Loucy (cell line): ENCODE data around the gene CAV3.

Experiments used
- H2AFZ ChIP-seq: fragments of 200-600 bp; sonication (generic); 2 replicates; pipeline ENCODE4 v1.6.0; 2016; ENCODE audit warnings: antibody characterized with exemption, mild to moderate bottlenecking, low read length, moderate library complexity
- H3F3A ChIP-seq: fragments of 200-600 bp; 2 replicates; pipeline ENCODE4 v1.6.0; 2016; ENCODE audit warnings: antibody characterized with exemption, low read depth, mild to moderate bottlenecking
- H3K27me3 ChIP-seq: fragments of 200-600 bp; sonication (generic); 2 replicates; pipeline ENCODE4 v1.6.1; 2014; ENCODE audit warnings: low read length, mild to moderate bottlenecking; ENCODE audit not compliant: insufficient read depth, poor library complexity, severe bottlenecking
- H3K36me3 ChIP-seq: fragments of 200-600 bp; sonication (generic); 2 replicates; pipeline ENCODE4 v1.6.1; 2016; ENCODE audit warnings: low read length; ENCODE audit not compliant: insufficient read depth
- H3K4me1 ChIP-seq: fragments of 200-600 bp; sonication (generic); 2 replicates; pipeline ENCODE4 v1.5.1; 2014; ENCODE audit warnings: low read length, mild to moderate bottlenecking; ENCODE audit not compliant: insufficient read depth, poor library complexity, severe bottlenecking
- H3K4me2 ChIP-seq: fragments of 200-600 bp; sonication (generic); 2 replicates; pipeline ENCODE4 v1.6.0; 2014; ENCODE audit warnings: antibody characterized with exemption, low read length, low read depth, mild to moderate bottlenecking; ENCODE audit not compliant: poor library complexity, severe bottlenecking
- H3K4me3 ChIP-seq: fragments of 200-600 bp; sonication (generic); 2 replicates; pipeline ENCODE4 v1.5.1; 2014; ENCODE audit warnings: low read length, mild to moderate bottlenecking, mixed read lengths; ENCODE audit not compliant: poor library complexity, severe bottlenecking
- H3K79me2 ChIP-seq: fragments of 200-600 bp; sonication (generic); 2 replicates; pipeline ENCODE4 v1.6.1; 2014; ENCODE audit warnings: low read length; ENCODE audit not compliant: insufficient read depth
- H3K9ac ChIP-seq: fragments of 200-600 bp; sonication (generic); 2 replicates; pipeline ENCODE4 v1.6.0; 2014; ENCODE audit warnings: mild to moderate bottlenecking, low read depth, low read length, moderate library complexity; ENCODE audit not compliant: poor library complexity, severe bottlenecking
- H3K9me2 ChIP-seq: fragments of 200-600 bp; sonication (generic); replicated peaks from 2 replicates; pipeline ENCODE4 v1.6.1; 2016; ENCODE audit warnings: low read depth, low read length, mixed read lengths
- H3K9me3 ChIP-seq: fragments of 200-600 bp; sonication (generic); 2 replicates; pipeline ENCODE4 v1.6.1; 2014; ENCODE audit warnings: mild to moderate bottlenecking, antibody characterized with exemption, low read length, low read depth; ENCODE audit not compliant: insufficient read depth
- H4K20me1 ChIP-seq: fragments of 200-600 bp; sonication (generic); 2 replicates; pipeline ENCODE4 v1.6.0; 2014; ENCODE audit warnings: antibody characterized with exemption, low read length, mild to moderate bottlenecking; ENCODE audit not compliant: insufficient read depth, poor library complexity, severe bottlenecking
- EZH2phosphoT487 ChIP-seq: fragments of 200-600 bp; IDR thresholded peaks from 2 replicates; pipeline ENCODE4 v1.6.1; 2018; ENCODE audit warnings: antibody characterized with exemption, mild to moderate bottlenecking, moderate library complexity, borderline replicate concordance
- TF ChIP-seq, protein P1 (sequence below): fragments of 200-600 bp; sonication (generic); conservative IDR thresholded peaks from 2 replicates; pipeline ENCODE4 v1.5.1; 2014; ENCODE audit warnings: mild to moderate bottlenecking, antibody characterized with exemption, low read length

The CAV3 gene

GRCh38 chr3:8738639-8739038 lies 5.0 kb downstream of the CAV3 start:
- no peaks in the 10 kb centered on the region for H3K27me3 ChIP-seq
- TF ChIP-seq, protein P1, sequence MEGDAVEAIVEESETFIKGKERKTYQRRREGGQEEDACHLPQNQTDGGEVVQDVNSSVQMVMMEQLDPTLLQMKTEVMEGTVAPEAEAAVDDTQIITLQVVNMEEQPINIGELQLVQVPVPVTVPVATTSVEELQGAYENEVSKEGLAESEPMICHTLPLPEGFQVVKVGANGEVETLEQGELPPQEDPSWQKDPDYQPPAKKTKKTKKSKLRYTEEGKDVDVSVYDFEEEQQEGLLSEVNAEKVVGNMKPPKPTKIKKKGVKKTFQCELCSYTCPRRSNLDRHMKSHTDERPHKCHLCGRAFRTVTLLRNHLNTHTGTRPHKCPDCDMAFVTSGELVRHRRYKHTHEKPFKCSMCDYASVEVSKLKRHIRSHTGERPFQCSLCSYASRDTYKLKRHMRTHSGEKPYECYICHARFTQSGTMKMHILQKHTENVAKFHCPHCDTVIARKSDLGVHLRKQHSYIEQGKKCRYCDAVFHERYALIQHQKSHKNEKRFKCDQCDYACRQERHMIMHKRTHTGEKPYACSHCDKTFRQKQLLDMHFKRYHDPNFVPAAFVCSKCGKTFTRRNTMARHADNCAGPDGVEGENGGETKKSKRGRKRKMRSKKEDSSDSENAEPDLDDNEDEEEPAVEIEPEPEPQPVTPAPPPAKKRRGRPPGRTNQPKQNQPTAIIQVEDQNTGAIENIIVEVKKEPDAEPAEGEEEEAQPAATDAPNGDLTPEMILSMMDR, result no peak
- no peak for TF ChIP-seq EZH2phosphoT487
- H4K20me1 ChIP-seq, result no peaks in the 10 kb centered on the region
- H3K4me1 ChIP-seq, result no peaks in the 10 kb centered on the region
- no peak overlapping the region for H2AFZ ChIP-seq
- no peaks in the 10 kb centered on the region for H3K79me2 ChIP-seq
- no peaks in the 10 kb centered on the region for H3K9me2 ChIP-seq
- H3K4me2 ChIP-seq, result no peak overlapping the region
- no peak overlapping the region for H3K9ac ChIP-seq
- H3K36me3 ChIP-seq, result no peaks in the 10 kb centered on the region
- no peaks in the 10 kb centered on the region for H3F3A ChIP-seq
- H3K9me3 ChIP-seq, result no peaks in the 10 kb centered on the region
- H3K4me3 ChIP-seq, result no peak overlapping the region

DNA sequence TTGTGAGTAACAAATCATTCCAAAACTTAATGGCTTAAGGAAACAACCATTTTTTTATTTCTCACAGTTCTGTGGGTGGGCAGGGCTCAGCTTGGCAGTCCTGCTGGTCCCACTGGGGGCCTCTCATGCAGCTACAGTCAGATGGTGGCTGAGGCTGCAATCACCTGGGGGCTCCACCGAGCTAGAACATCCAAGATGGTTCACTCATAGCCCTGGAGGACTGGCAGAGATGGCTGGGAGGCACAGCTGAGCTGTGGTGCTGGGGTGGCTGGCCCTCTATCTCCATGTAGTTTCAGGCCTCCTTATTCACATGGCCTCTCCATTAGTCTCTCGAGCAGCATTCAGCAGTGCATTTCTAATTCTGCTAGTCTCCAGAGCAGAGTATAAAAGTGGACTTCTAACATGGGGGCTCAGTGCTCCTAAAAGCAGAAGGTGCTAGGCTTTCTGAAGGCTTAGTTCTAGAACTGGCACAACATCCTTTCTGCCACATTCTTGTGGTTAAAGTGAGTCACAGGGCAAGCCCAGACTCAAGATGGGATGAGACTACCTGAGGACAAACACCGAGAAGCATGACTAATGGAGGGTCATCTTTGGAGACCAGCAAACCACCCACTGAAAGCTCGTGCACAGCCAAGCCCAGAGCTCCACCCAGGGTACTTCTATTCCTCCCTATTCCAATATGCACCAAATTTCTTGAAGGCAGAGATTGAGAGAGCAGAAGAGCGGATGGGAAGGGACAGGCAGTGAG lies 6.3 kb downstream of the CAV3 start:
- Histone ChIP-seq H3K27me3 (no peaks in the 10 kb centered on the region), H3K4me2 (no peak overlapping the region), H3K9me2 (no peaks in the 10 kb centered on the region), H3K36me3 (no peaks in the 10 kb centered on the region), H3F3A (no peaks in the 10 kb centered on the region), H3K9ac (no peak overlapping the region), H3K4me1 (no peaks in the 10 kb centered on the region), H3K9me3 (no peaks in the 10 kb centered on the region), H3K4me3 (no peak overlapping the region), H2AFZ (no peak overlapping the region), H4K20me1 (no peaks in the 10 kb centered on the region), H3K79me2 (no peaks in the 10 kb centered on the region)
- no peak for TF ChIP-seq EZH2phosphoT487
- TF ChIP-seq, protein P1, result no peak

DNA sequence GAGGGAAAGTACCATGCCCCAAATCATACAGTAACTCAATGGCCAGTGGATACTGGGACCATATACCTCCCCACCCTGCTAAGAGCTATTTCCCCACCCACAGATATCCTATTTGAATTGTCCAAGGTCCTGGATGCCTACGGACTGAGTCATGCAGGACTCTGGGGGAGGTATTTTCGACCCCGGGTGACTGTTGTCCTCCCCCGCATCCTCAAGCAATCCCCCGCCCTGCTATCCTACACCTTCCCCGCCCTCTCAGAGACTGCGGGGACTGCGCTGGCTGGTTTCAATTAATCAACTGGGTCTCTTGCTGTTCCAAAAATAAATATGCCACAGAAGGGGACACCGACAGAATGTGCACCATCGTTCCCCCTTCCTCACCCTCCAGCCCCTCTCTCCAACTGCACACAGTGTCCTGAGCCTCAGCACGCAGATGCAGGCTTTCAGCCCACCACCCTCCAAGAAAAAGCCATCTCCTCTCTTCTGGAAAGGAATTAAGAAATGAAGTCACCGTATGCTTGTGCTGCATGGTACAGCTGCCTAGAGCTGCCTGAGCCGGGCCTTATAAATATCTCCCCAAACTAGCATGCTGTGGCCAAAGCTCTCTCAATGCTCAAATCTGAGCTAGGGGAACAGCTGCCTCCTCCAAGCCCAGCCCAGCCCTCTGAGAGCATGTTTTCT lies 8.1 kb downstream of the CAV3 start:
- no peaks in the 10 kb centered on the region for H3K79me2 ChIP-seq
- H4K20me1 ChIP-seq, result no peaks in the 10 kb centered on the region
- H3K9me2 ChIP-seq, result no peaks in the 10 kb centered on the region
- H3K4me2 ChIP-seq, result no peak overlapping the region
- TF ChIP-seq, protein P1, result no peak
- TF ChIP-seq EZH2phosphoT487, result no peak
- no peaks in the 10 kb centered on the region for H3K4me1 ChIP-seq
- no peaks in the 10 kb centered on the region for H3K27me3 ChIP-seq
- no peak overlapping the region for H3K4me3 ChIP-seq
- H3F3A ChIP-seq, result no peaks in the 10 kb centered on the region
- H3K9me3 ChIP-seq, result no peaks in the 10 kb centered on the region
- no peak overlapping the region for H3K9ac ChIP-seq
- no peak overlapping the region for H2AFZ ChIP-seq
- H3K36me3 ChIP-seq, result no peaks in the 10 kb centered on the region
